Kidney epithelial cell (primary cell): ENCODE results near the gene NFE2L3. TPM values are rescaled to one million over a fixed set of nuclear protein-coding genes. Genes with fewer than 3 reads are reported as not detected.
"Not testable (repeated sequence)": the region's sequence is repeated elsewhere in the genome, so short reads cannot be mapped to it uniquely, and the experiment has no call there.

Experiments
- DNase-seq: peaks from one replicate; pipeline ENCODE4 v3.0.0-alpha.2; 2010; ENCODE audit warnings: low read depth
- H3K27me3 ChIP-seq: 2 replicates; pipeline ENCODE4 v1.6.0; 2011; ENCODE audit warnings: low read length; ENCODE audit not compliant: control insufficient read depth, insufficient read depth
- H3K36me3 ChIP-seq: 2 replicates; pipeline ENCODE4 v1.5.1; 2011; ENCODE audit warnings: low read length; ENCODE audit not compliant: control insufficient read depth, insufficient read depth
- H3K4me3 ChIP-seq: 2 replicates; pipeline ENCODE4 v1.5.1; 2011; ENCODE audit warnings: low read depth, mild to moderate bottlenecking, control low read depth, low read length
- total RNA-seq: library from RNA; depleted of rRNA; stranded (reverse); fragments of >200 nt; gene quantifications from 2 replicates; pipeline ENCODE4 v1.2.3, GENCODE V29; 2015
- TF ChIP-seq, protein P1 (sequence below): IDR thresholded peaks from 2 replicates; pipeline ENCODE4 v1.5.1; 2011; ENCODE audit warnings: mild to moderate bottlenecking, moderate library complexity, low read length, control low read depth, inconsistent platforms; ENCODE audit not compliant: insufficient read depth, poor library complexity, severe bottlenecking

The NFE2L3 gene
- total RNA-seq, 1 donor from 2014 or later, result 53.8 TPM

- Histone ChIP-seq H3K27me3 (no peaks in the 10 kb centered on the region), H3K4me3 (no peak overlapping the region), H3K36me3 (no peaks in the 10 kb centered on the region)
- DNase-seq, result no peak
- TF ChIP-seq, protein P1, sequence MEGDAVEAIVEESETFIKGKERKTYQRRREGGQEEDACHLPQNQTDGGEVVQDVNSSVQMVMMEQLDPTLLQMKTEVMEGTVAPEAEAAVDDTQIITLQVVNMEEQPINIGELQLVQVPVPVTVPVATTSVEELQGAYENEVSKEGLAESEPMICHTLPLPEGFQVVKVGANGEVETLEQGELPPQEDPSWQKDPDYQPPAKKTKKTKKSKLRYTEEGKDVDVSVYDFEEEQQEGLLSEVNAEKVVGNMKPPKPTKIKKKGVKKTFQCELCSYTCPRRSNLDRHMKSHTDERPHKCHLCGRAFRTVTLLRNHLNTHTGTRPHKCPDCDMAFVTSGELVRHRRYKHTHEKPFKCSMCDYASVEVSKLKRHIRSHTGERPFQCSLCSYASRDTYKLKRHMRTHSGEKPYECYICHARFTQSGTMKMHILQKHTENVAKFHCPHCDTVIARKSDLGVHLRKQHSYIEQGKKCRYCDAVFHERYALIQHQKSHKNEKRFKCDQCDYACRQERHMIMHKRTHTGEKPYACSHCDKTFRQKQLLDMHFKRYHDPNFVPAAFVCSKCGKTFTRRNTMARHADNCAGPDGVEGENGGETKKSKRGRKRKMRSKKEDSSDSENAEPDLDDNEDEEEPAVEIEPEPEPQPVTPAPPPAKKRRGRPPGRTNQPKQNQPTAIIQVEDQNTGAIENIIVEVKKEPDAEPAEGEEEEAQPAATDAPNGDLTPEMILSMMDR, result no peak
Observed at GRCh38 chr7:26169271-26169670, 17.3 kb downstream of the NFE2L3 start.

DNA sequence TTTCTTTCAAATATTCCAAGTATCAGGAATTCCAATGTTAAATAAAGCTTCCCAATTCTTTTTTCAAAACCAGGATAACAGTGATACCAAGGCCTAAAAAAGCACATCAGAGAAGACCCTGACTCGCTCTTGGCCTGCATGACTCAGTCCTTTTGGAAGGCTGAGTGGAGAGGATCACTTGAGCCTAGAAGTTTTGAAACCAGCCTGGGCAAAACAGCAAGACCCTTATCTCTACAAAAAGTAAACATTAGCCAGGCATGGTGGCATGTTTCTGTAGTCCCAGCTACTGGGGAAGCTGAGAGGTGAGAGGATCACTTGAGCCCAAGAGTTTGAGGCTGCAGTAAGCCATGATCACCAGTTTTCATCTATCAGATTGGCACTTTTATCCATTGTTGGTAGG, 18.7 kb downstream of the NFE2L3 start:
- TF ChIP-seq, protein P1, result no peak
- no peak overlapping the region for H3K4me3 ChIP-seq
- H3K36me3 ChIP-seq, result no peaks in the 10 kb centered on the region
- H3K27me3 ChIP-seq, result no peaks in the 10 kb centered on the region
- no peak for DNase-seq

DNA sequence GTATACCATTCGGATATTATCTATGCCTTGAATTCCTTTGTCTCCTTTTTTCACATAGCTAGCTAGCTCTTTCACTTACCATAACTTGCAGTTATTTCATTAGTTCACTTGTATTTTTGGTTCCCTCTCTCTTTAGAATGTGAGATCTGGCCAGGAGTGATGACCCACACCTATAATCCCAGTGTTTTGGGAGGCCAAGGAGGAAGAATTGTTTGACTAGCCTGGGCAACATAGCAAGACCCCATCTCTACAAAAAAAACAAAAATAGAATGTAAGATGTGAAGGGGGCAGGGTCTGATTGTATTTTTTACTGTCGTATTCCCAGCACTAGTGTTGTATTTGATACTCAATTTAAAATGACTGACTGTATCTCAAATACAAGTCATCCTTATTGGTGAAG, 19.6 kb downstream of the NFE2L3 start:
- TF ChIP-seq, protein P1, result no peak
- Histone ChIP-seq H3K36me3 (no peaks in the 10 kb centered on the region), H3K4me3 (no peak overlapping the region), H3K27me3 (no peaks in the 10 kb centered on the region)
- DNase-seq, result no peak

DNA sequence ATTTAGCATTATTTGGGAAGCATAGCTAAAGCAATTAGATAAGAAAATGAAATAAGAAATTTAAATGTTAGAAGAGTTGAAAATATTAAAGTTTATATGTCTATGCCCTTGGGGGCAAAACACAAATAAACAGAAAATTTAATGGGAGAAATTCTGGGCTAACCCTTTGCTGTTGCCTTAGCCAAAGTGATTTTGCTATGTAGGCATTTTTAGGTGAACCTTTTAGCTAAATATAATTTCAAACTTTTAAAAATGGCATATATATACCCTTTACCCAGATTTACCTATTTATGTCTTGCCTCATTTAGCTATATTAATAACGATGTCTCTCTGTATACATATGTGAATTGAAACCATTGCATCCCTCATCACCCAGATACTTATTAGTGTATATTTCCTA, 20.1 kb downstream of the NFE2L3 start:
- TF ChIP-seq, protein P1, result no peak
- no peaks in the 10 kb centered on the region for H3K27me3 ChIP-seq

GRCh38 chr7:26175903-26176302, 23.9 kb downstream of the NFE2L3 start:
- not testable (repeated sequence) for DNase-seq, H3K36me3 ChIP-seq

More for the DNA sequence above, 20.1 kb downstream of the NFE2L3 start:
- Histone ChIP-seq H3K36me3 (no peaks in the 10 kb centered on the region), H3K4me3 (no peak overlapping the region)
- no peak for DNase-seq

GRCh38 chr7:26176696-26177095, 24.7 kb downstream of the NFE2L3 start:
- not testable (repeated sequence) for DNase-seq, H3K4me3 ChIP-seq, H3K36me3 ChIP-seq, H3K27me3 ChIP-seq

More at GRCh38 chr7:26175903-26176302, 23.9 kb downstream of the NFE2L3 start:
- H3K4me3 ChIP-seq, H3K27me3 ChIP-seq: not testable (repeated sequence)

DNA sequence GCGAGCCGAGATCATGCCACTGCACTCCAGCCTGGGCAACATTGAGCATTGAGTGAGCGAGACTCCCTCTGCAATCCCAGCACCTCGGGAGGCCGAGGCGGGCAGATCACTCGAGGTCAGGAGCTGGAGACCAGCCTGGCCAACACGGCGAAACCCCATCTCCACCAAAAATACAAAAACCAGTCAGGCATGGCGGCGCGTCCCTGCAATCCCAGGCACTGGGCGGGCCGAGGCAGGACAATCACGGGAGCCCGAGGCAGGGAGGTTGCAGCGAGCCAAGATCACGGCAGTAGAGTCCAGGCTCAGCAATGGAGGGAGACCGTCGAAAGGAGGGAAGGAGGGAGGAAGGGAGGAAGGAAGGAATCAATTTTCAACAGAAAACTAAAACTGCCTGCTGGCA, 25.3 kb downstream of the NFE2L3 start:
- H3K36me3 ChIP-seq, DNase-seq, H3K27me3 ChIP-seq, H3K4me3 ChIP-seq: not testable (repeated sequence)
